Tibial nerve (tissue), 3 donors: ENCODE data around the gene FRYL.
A peak's percentile ranks its signal among the peaks of the same experiment; 100 is the strongest.

ENCODE experiments used
- POLR2A ChIP-seq, 2 donors: fragments of 450-650 bp; IDR thresholded peaks; one replicate each; pipeline ENCODE4 v1.6.1; 2017; ENCODE audit warnings: antibody characterized with exemption in 2 of 2, mild to moderate bottlenecking in 2 of 2, moderate library complexity in 2 of 2
- TF ChIP-seq, protein P1 (sequence below), 5 experiments: fragments of 200-600 bp in 3 of 5; fragments of 450-650 bp in 2 of 5; sonication (generic) in 3 of 5; IDR thresholded peaks; one replicate each; pipeline ENCODE4 v1.5.1; 2016 to 2019; ENCODE audit warnings: antibody characterized with exemption in 5 of 5, mild to moderate bottlenecking in 3 of 5, moderate library complexity in 2 of 5

DNA sequence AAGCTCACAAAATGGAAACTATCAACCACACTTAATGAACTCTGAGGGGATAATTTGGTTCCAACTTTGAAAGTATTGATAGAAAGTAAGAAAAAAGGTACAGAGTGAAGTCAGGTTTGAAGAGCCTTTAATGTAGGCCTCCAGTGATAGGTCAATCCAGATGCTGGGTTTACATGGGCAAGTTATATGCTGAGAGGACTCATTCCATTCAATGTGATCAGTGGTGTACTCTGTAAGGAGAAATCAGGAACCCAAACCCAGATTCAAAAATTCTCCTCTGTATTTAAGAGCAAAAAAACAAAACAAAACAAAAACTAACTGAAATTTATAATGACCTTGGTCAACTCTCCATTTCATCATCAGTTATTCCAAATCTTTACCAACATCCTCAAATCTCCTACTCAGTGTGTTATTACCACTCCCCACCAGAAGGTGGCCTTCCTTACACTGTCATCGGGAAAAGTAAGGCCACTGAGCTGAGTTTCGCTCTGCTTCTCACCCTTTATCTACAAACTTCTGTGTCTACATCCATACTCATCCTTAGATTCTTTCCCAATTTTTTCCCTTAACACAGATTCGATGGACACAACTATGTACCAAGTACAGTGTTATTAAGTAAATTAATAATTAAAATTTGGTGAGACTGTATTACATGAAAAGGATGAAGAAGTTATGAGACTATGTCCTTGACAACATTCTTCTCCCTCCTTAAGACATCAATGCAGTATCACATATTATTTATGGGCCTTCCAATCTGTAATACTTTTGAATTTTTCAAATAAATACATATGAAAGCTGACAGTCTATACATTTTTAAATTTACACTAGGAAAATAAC, 201.7 kb downstream of the FRYL start:
- TF ChIP-seq, protein P1, sequence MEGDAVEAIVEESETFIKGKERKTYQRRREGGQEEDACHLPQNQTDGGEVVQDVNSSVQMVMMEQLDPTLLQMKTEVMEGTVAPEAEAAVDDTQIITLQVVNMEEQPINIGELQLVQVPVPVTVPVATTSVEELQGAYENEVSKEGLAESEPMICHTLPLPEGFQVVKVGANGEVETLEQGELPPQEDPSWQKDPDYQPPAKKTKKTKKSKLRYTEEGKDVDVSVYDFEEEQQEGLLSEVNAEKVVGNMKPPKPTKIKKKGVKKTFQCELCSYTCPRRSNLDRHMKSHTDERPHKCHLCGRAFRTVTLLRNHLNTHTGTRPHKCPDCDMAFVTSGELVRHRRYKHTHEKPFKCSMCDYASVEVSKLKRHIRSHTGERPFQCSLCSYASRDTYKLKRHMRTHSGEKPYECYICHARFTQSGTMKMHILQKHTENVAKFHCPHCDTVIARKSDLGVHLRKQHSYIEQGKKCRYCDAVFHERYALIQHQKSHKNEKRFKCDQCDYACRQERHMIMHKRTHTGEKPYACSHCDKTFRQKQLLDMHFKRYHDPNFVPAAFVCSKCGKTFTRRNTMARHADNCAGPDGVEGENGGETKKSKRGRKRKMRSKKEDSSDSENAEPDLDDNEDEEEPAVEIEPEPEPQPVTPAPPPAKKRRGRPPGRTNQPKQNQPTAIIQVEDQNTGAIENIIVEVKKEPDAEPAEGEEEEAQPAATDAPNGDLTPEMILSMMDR (IDR thresholded peaks at IDR 0.05), result peak; percentile 79 to 85 (median 81)
- TF ChIP-seq POLR2A (IDR thresholded peaks at IDR 0.05), result no peak
